Neuronal stem cell (in vitro differentiated cells): ENCODE measurements around the gene KCNH5.
"Not testable (repeated sequence)": the region's sequence is repeated elsewhere in the genome, so short reads cannot be mapped to it uniquely, and the experiment has no call there.

Experiments used
- DNase-seq: peaks from one replicate; pipeline ENCODE4 v3.0.0-alpha.2; 2013; ENCODE audit warnings: low spot score
- H2AFZ ChIP-seq: one replicate; pipeline ENCODE4 v1.6.1; 2013; ENCODE audit warnings: mild to moderate bottlenecking, low read length, inconsistent platforms
- H2AK5ac ChIP-seq: 2 replicates; pipeline ENCODE4 v1.6.1; 2013; ENCODE audit warnings: low read depth, mild to moderate bottlenecking, inconsistent platforms, low read length, moderate library complexity, mixed read lengths
- H2BK120ac ChIP-seq: 2 replicates; pipeline ENCODE4 v1.6.1; 2013; ENCODE audit warnings: low read depth, mild to moderate bottlenecking, inconsistent platforms, low read length, moderate library complexity, mixed read lengths
- H2BK12ac ChIP-seq: one replicate; pipeline ENCODE4 v1.6.1; 2013; ENCODE audit warnings: low read length, inconsistent platforms
- H2BK15ac ChIP-seq: 2 replicates; pipeline ENCODE4 v1.6.1; 2013; ENCODE audit warnings: mild to moderate bottlenecking, low read length, inconsistent platforms, mixed read lengths
- H2BK5ac ChIP-seq: one replicate; pipeline ENCODE4 v1.6.1; 2013; ENCODE audit warnings: inconsistent platforms, mild to moderate bottlenecking, low read length, moderate library complexity
- H3K14ac ChIP-seq: one replicate; pipeline ENCODE4 v1.6.1; 2013; ENCODE audit warnings: low read length, inconsistent platforms
- H3K18ac ChIP-seq: 2 replicates; pipeline ENCODE4 v1.6.1; 2013; ENCODE audit warnings: low read length, inconsistent platforms
- H3K23ac ChIP-seq: 2 replicates; pipeline ENCODE4 v1.6.1; 2013; ENCODE audit warnings: low read depth, mild to moderate bottlenecking, mixed read lengths, low read length, inconsistent platforms; ENCODE audit not compliant: poor library complexity
- H3K27ac ChIP-seq: replicated peaks from 3 replicates; pipeline ENCODE4 v1.5.1; 2013; ENCODE audit warnings: low read length, inconsistent platforms
- H3K27me3 ChIP-seq, 3 experiments: 2 replicates each; pipeline ENCODE4 v1.6.1; 2013; ENCODE audit warnings: low read length in 3 of 3, mild to moderate bottlenecking in 2 of 3, inconsistent platforms in 1 of 3, low read depth in 1 of 3, mixed read lengths in 1 of 3, moderate library complexity in 1 of 3; ENCODE audit not compliant: control insufficient read depth in 3 of 3, insufficient read depth in 3 of 3
- H3K36me3 ChIP-seq, 2 donors: replicated peaks in 1 of 2; 2 replicates each; pipeline ENCODE4 v1.6.1; 2013; ENCODE audit warnings: low read length in 2 of 2; ENCODE audit not compliant: control insufficient read depth in 2 of 2, insufficient read depth in 2 of 2
- H3K4ac ChIP-seq: 2 replicates; pipeline ENCODE4 v1.6.1; 2013; ENCODE audit warnings: inconsistent platforms, mild to moderate bottlenecking, low read length, moderate library complexity
- H3K4me1 ChIP-seq, 2 donors: 1 replicate in 1 of 2; 2 replicates in 1 of 2; pipeline ENCODE4 v1.6.1; 2013; ENCODE audit warnings: low read length in 2 of 2, low read depth in 1 of 2; ENCODE audit not compliant: control insufficient read depth in 2 of 2, insufficient read depth in 1 of 2
- H3K4me2 ChIP-seq: one replicate; pipeline ENCODE4 v1.6.1; 2013; ENCODE audit warnings: mild to moderate bottlenecking, low read length, inconsistent platforms; ENCODE audit not compliant: insufficient read depth, poor library complexity, severe bottlenecking
- H3K4me3 ChIP-seq, 2 donors: 2 replicates each; pipeline ENCODE4 v1.5.1; 2013; ENCODE audit warnings: low read length in 2 of 2, mild to moderate bottlenecking in 2 of 2, inconsistent platforms in 1 of 2, moderate library complexity in 1 of 2
- H3K79me1 ChIP-seq: one replicate; pipeline ENCODE4 v1.6.1; 2013; ENCODE audit warnings: low read depth, mild to moderate bottlenecking, inconsistent platforms, low read length, moderate library complexity
- H3K9ac ChIP-seq: one replicate; pipeline ENCODE4 v1.6.1; 2013; ENCODE audit warnings: mild to moderate bottlenecking, low read depth, low read length, inconsistent platforms; ENCODE audit not compliant: poor library complexity
- H3K9me3 ChIP-seq, 2 donors: replicated peaks in 1 of 2; 2 replicates each; pipeline versions ENCODE3 to v1.6.1; 2013; ENCODE audit warnings: low read length in 2 of 2, mild to moderate bottlenecking in 2 of 2, inconsistent platforms in 1 of 2, low read depth in 1 of 2, mixed read lengths in 1 of 2, moderate library complexity in 1 of 2; ENCODE audit not compliant: control insufficient read depth in 2 of 2, insufficient read depth in 1 of 2
- H4K8ac ChIP-seq: one replicate; pipeline ENCODE4 v1.6.1; 2013; ENCODE audit warnings: low read depth, mild to moderate bottlenecking, inconsistent platforms, low read length, moderate library complexity
- H4K91ac ChIP-seq: one replicate; pipeline ENCODE4 v1.6.1; 2013; ENCODE audit warnings: low read length, low read depth, mild to moderate bottlenecking, inconsistent platforms; ENCODE audit not compliant: poor library complexity
- WGBS, 2 donors: extraction: QIAGEN DNeasy Blood & Tissue Kit; methylation state at CpG; one replicate each; pipeline ENCODE4 v1.1.7; 2013; ENCODE audit warnings: missing lambda C conversion rate in 2 of 2, mixed read lengths in 1 of 2; ENCODE audit not compliant: insufficient read length in 2 of 2, insufficient replicate concordance in 1 of 2; ENCODE audit errors: extremely low coverage in 2 of 2; 5-methylcytosine and 5-hydroxymethylcytosine counted together

KCNH5 gene

DNA sequence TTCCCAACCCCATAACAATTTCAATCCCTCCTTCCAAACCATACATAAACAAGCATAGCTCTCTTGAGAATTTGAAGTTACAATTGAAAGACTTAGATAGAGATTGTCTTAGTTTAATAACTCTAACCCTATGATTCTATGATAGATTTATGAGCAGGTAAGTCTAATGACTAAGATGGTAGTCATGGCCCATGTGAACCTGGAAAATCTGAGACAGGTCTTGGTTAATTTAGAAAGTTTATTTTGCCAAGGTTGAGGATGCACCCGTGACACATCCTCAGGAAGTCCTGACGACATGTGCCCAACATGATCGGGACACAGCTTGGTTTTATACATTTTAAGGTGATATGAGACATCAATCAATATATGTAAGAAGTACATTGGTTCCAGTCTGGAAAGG, 248.8 kb downstream of the KCNH5 start:
- Histone ChIP-seq H3K23ac (no peak overlapping the region), H3K79me1 (no peaks in the 10 kb centered on the region), H3K4me2 (no peak overlapping the region), H4K8ac (no peak overlapping the region), H3K14ac (no peak overlapping the region), H2BK5ac (no peak overlapping the region), H3K27ac (no peak overlapping the region), H2BK12ac (no peak overlapping the region), H2BK120ac (no peak overlapping the region), H3K9ac (no peak overlapping the region), H3K4me1 (no peaks in the 10 kb centered on the region), H3K36me3 (no peaks in the 10 kb centered on the region), H2AK5ac (no peak overlapping the region), H3K4ac (no peak overlapping the region), H3K9me3 (no peaks in the 10 kb centered on the region), H2AFZ (no peak overlapping the region), H3K18ac (no peak overlapping the region), H3K4me3 (no peak overlapping the region), H2BK15ac (no peak overlapping the region), H3K27me3 (no peaks in the 10 kb centered on the region), H4K91ac (no peak overlapping the region)
- no CpG with 5 or more reads among the region's 3 CpGs for WGBS, 2 donors
- no peak for DNase-seq

DNA sequence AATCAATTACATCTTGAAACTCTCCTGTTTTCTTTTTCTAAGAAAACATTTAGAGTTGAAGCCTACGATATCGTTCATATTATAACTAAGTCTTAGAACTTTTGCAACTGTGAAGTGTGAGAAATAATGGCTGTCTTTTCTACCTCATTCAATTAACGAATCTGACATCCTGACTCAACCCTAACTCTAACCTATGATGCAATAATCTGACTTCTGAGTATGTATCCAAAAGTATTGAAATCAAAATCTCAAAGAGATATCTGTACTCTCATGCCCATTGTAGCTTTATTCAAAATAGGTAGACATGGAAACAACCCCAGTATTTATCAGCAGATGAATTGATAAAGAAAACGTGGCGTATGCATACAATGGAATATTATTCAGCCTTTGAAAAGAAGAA, 252.7 kb downstream of the KCNH5 start:
- Histone ChIP-seq H2AFZ (no peak overlapping the region), H2AK5ac (no peak overlapping the region), H2BK15ac (no peak overlapping the region), H3K14ac (no peak overlapping the region), H2BK5ac (no peak overlapping the region), H3K4me2 (no peak overlapping the region), H3K18ac (no peak overlapping the region), H3K4me3 (no peak overlapping the region), H4K8ac (no peak overlapping the region), H3K79me1 (no peaks in the 10 kb centered on the region), H3K36me3 (no peaks in the 10 kb centered on the region), H3K27me3 (no peaks in the 10 kb centered on the region), H3K27ac (no peak overlapping the region), H4K91ac (no peak overlapping the region), H3K23ac (no peak overlapping the region), H2BK120ac (no peak overlapping the region), H2BK12ac (no peak overlapping the region), H3K4me1 (no peaks in the 10 kb centered on the region), H3K4ac (no peak overlapping the region), H3K9me3 (no peaks in the 10 kb centered on the region), H3K9ac (no peak overlapping the region)
- DNase-seq: no peak
- WGBS, 2 donors: no CpG with 5 or more reads among the region's 5 CpGs

DNA sequence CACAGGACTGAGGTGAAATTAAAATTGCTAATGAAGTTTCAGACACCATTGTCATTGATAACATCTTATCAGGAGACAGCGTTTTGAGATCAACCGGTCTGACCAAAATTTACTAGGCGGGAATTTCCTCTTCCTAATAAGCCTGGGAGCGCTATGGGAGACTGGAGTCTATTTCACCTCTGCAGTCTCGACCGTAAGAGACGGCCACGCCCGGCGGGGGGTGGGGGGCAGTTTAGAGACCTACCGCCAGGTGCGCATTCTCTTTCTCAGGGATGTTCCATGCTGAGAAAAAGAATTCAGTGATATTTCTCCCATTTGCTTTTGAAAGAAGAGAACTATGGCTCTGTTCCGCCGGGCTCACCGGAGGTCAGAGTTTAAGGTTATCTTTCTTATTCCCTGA, 263.9 kb downstream of the KCNH5 start:
- H4K8ac ChIP-seq, H3K27ac ChIP-seq, H3K9ac ChIP-seq, H3K4me2 ChIP-seq, H2BK120ac ChIP-seq, H3K4me3 ChIP-seq, H3K79me1 ChIP-seq, DNase-seq, H2BK12ac ChIP-seq, H2AFZ ChIP-seq, H3K18ac ChIP-seq, H3K4ac ChIP-seq, H4K91ac ChIP-seq, H3K27me3 ChIP-seq, H3K4me1 ChIP-seq, H3K23ac ChIP-seq, H2BK15ac ChIP-seq, H3K9me3 ChIP-seq, H3K36me3 ChIP-seq, H3K14ac ChIP-seq, H2AK5ac ChIP-seq, H2BK5ac ChIP-seq: not testable (repeated sequence)
- no CpG with 5 or more reads among the region's 15 CpGs for WGBS, 2 donors

DNA sequence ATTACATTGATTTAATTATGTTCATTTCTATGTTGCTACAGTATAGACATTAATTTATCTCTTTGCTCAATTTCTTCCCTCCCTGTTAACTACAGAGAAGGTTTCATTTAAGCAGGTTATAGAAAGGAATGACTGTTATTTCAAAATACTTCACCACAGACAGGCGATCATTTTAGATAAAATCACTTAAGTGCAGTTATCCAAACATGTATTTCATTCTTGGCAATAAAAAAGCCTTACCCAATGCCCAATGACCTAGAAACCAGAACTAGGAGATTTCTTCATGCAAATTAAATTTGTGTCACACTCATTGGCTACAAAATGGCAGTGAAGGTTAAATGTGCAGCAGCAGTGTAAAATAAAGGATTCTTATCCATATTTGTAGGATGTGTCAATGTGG, 266.4 kb downstream of the KCNH5 start:
- Histone ChIP-seq H2BK120ac (no peak overlapping the region), H2AK5ac (no peak overlapping the region), H3K4me2 (no peak overlapping the region), H3K36me3 (no peaks in the 10 kb centered on the region), H3K4me3 (no peak overlapping the region), H3K27ac (no peak overlapping the region), H3K23ac (no peak overlapping the region), H2BK5ac (no peak overlapping the region), H3K14ac (no peak overlapping the region), H3K9ac (no peak overlapping the region), H3K79me1 (no peaks in the 10 kb centered on the region), H2AFZ (no peak overlapping the region), H3K27me3 (no peaks in the 10 kb centered on the region), H2BK12ac (no peak overlapping the region), H3K18ac (no peak overlapping the region), H4K8ac (no peak overlapping the region), H4K91ac (no peak overlapping the region), H3K4me1 (no peaks in the 10 kb centered on the region), H2BK15ac (no peak overlapping the region), H3K9me3 (peaks cover 0 to 1% of the 10 kb centered on the region in 2 donors), H3K4ac (no peak overlapping the region)
- no peak for DNase-seq
- no CpG with 5 or more reads among the region's 1 CpG for WGBS, 2 donors
